IMR-90 (cell line): ENCODE results near the gene OST4. TPM values are rescaled to one million over a fixed set of nuclear protein-coding genes. Genes with fewer than 3 reads are reported as not detected.

Experiments used
- ATAC-seq: fragments of 200-7000 bp; cut with Tn5 transposase; 2 replicates; pipeline ENCODE4 v1.9.1; 2020; ENCODE audit warnings: low read depth, mild to moderate bottlenecking, moderate library complexity
- BruUV-seq: library from RNA; stranded (reverse); fragments of 400-500 nt; replicated peaks from 2 replicates; lab custom pipeline; 2021; lab: Mats Ljungman, UMichigan
- CTCF ChIA-PET: fragments of 300-600 bp; formaldehyde crosslinking; extraction: SDS; loops from one replicate; lab custom pipeline; 2021; ENCODE audit warnings: antibody characterized with exemption; lab: Yijun Ruan, JAX
- POLR2A ChIA-PET: fragments of 300-600 bp; sonication (Branson Sonifier 250); formaldehyde crosslinking; loops from one replicate; lab custom pipeline; 2022; ENCODE audit warnings: antibody characterized with exemption; ENCODE audit not compliant: unreplicated experiment; lab: Charles Lee
- DNase-seq: peaks from one replicate; pipeline ENCODE4 v3.0.0; 2013
- H2AFZ ChIP-seq: replicated peaks from 2 replicates; pipeline ENCODE3; 2013; ENCODE audit warnings: low read length, mild to moderate bottlenecking; ENCODE audit not compliant: poor library complexity
- H2AK5ac ChIP-seq: 2 replicates; pipeline ENCODE4 v1.6.1; 2013; ENCODE audit warnings: low read depth, low read length, inconsistent platforms
- H2AK9ac ChIP-seq: replicated peaks from 2 replicates; pipeline ENCODE3; 2013; ENCODE audit warnings: mild to moderate bottlenecking, low read depth, low read length, moderate library complexity; ENCODE audit not compliant: poor library complexity
- H2BK120ac ChIP-seq: 2 replicates; pipeline ENCODE4 v1.6.1; 2013; ENCODE audit warnings: low read depth, low read length, inconsistent platforms
- H2BK15ac ChIP-seq: 3 replicates; pipeline ENCODE4 v1.6.1; 2013; ENCODE audit warnings: low read depth, low read length, inconsistent platforms
- H2BK20ac ChIP-seq: 2 replicates; pipeline ENCODE4 v1.6.1; 2013; ENCODE audit warnings: low read depth, mild to moderate bottlenecking, inconsistent platforms, low read length, moderate library complexity
- H2BK5ac ChIP-seq: 2 replicates; pipeline ENCODE4 v1.6.1; 2013; ENCODE audit warnings: mild to moderate bottlenecking, low read depth, low read length, inconsistent platforms; ENCODE audit not compliant: poor library complexity, severe bottlenecking
- H3K14ac ChIP-seq: replicated peaks from 2 replicates; pipeline ENCODE4 v1.6.1; 2013; ENCODE audit warnings: low read depth, low read length, inconsistent platforms
- H3K18ac ChIP-seq: 2 replicates; pipeline ENCODE4 v1.6.1; 2013; ENCODE audit warnings: low read depth, low read length, control low read depth
- H3K23ac ChIP-seq: 2 replicates; pipeline ENCODE4 v1.6.1; 2013; ENCODE audit warnings: low read depth, low read length, inconsistent platforms
- H3K27ac ChIP-seq: 2 replicates; pipeline ENCODE4 v1.5.1; 2013; ENCODE audit warnings: mild to moderate bottlenecking, control low read depth, low read length; ENCODE audit not compliant: insufficient read depth
- H3K27me3 ChIP-seq: 2 replicates; pipeline ENCODE4 v1.6.1; 2013; ENCODE audit warnings: low read length; ENCODE audit not compliant: control insufficient read depth, insufficient read depth
- H3K36me3 ChIP-seq: 2 replicates; pipeline ENCODE4 v1.6.1; 2013; ENCODE audit warnings: low read length, mixed read lengths; ENCODE audit not compliant: control insufficient read depth, insufficient read depth
- H3K4ac ChIP-seq: 2 replicates; pipeline ENCODE4 v1.6.1; 2013; ENCODE audit warnings: low read depth, low read length, inconsistent platforms
- H3K4me1 ChIP-seq: 2 replicates; pipeline ENCODE4 v1.6.1; 2013; ENCODE audit warnings: low read length, mixed read lengths; ENCODE audit not compliant: control insufficient read depth, insufficient read depth
- H3K4me2 ChIP-seq: 2 replicates; pipeline ENCODE4 v1.6.1; 2013; ENCODE audit warnings: low read depth, mild to moderate bottlenecking, control low read depth, low read length, moderate library complexity
- H3K4me3 ChIP-seq: 2 replicates; pipeline ENCODE4 v1.5.1; 2013; ENCODE audit warnings: low read depth, mild to moderate bottlenecking, control low read depth, low read length, moderate library complexity; ENCODE audit not compliant: insufficient read depth
- H3K56ac ChIP-seq: 2 replicates; pipeline ENCODE4 v1.6.1; 2013; ENCODE audit warnings: low read length, inconsistent platforms; ENCODE audit not compliant: insufficient read depth; ENCODE audit errors: extremely low read depth
- H3K79me1 ChIP-seq, 2 experiments: 2 replicates each; pipeline ENCODE4 v1.6.1; 2013; ENCODE audit warnings: low read length in 2 of 2, inconsistent platforms in 1 of 2, low read depth in 1 of 2
- H3K9ac ChIP-seq: 2 replicates; pipeline ENCODE4 v1.6.1; 2013; ENCODE audit warnings: low read depth, low read length, control low read depth
- H3K9me1 ChIP-seq: 2 replicates; pipeline ENCODE4 v1.6.1; 2013; ENCODE audit warnings: low read length, inconsistent platforms; ENCODE audit not compliant: insufficient read depth
- H3K9me3 ChIP-seq: 2 replicates; pipeline ENCODE4 v1.6.1; 2013; ENCODE audit warnings: low read length; ENCODE audit not compliant: control insufficient read depth, insufficient read depth
- H4K20me1 ChIP-seq: 2 replicates; pipeline ENCODE4 v1.6.1; 2013; ENCODE audit warnings: low read length, inconsistent platforms; ENCODE audit not compliant: insufficient read depth
- H4K5ac ChIP-seq: 2 replicates; pipeline ENCODE4 v1.6.1; 2013; ENCODE audit warnings: mild to moderate bottlenecking, low read depth, low read length, control low read depth
- H4K8ac ChIP-seq, 2 experiments: 2 replicates each; pipeline ENCODE4 v1.6.1; 2013; ENCODE audit warnings: low read depth in 2 of 2, low read length in 2 of 2, control low read depth in 1 of 2, inconsistent platforms in 1 of 2
- H4K91ac ChIP-seq: 2 replicates; pipeline ENCODE4 v1.6.1; 2013; ENCODE audit warnings: low read depth, low read length, inconsistent platforms; ENCODE audit not compliant: insufficient read depth
- BHLHE40 ChIP-seq: fragments of 150-350 bp; IDR thresholded peaks from 2 replicates; pipeline ENCODE4 v1.6.1; 2016; ENCODE audit warnings: mild to moderate bottlenecking, low read depth, low read length
- CEBPB ChIP-seq: IDR thresholded peaks from 2 replicates; pipeline ENCODE4 v1.6.1; 2012; ENCODE audit warnings: low read depth, low read length, improper control_type of control experiment
- CHD1 ChIP-seq: IDR thresholded peaks from 2 replicates; pipeline ENCODE4 v1.6.1; 2012; ENCODE audit warnings: low read depth, low read length, improper control_type of control experiment
- CTCF ChIP-seq: conservative IDR thresholded peaks from 2 replicates; pipeline ENCODE4 v1.5.1; 2012; ENCODE audit warnings: mild to moderate bottlenecking, low read depth, low read length, improper control_type of control experiment
- ELK1 ChIP-seq: fragments of 150-350 bp; IDR thresholded peaks from 2 replicates; pipeline ENCODE4 v1.6.1; 2016; ENCODE audit warnings: low read depth, mild to moderate bottlenecking, low read length, moderate library complexity, borderline replicate concordance
- FOS ChIP-seq: fragments of 150-350 bp; IDR thresholded peaks from 2 replicates; pipeline ENCODE4 v1.6.1; 2016; ENCODE audit warnings: low read depth, low read length
- MAFK ChIP-seq: IDR thresholded peaks from 2 replicates; pipeline ENCODE4 v1.6.1; 2012; ENCODE audit warnings: low read depth, low read length, improper control_type of control experiment
- MAZ ChIP-seq: IDR thresholded peaks from 2 replicates; pipeline ENCODE4 v1.6.1; 2012; ENCODE audit warnings: low read depth, mild to moderate bottlenecking, low read length, improper control_type of control experiment, moderate library complexity, borderline replicate concordance
- NFE2L2 ChIP-seq: fragments of 150-350 bp; IDR thresholded peaks from 2 replicates; pipeline ENCODE4 v1.6.1; 2016; ENCODE audit warnings: low read depth, mild to moderate bottlenecking, low read length
- POLR2A ChIP-seq: IDR thresholded peaks from 2 replicates; pipeline ENCODE4 v1.6.1; 2012; ENCODE audit warnings: mild to moderate bottlenecking, low read depth, low read length
- RAD21 ChIP-seq: IDR thresholded peaks from 2 replicates; pipeline ENCODE4 v1.6.1; 2012; ENCODE audit warnings: low read length, improper control_type of control experiment
- RCOR1 ChIP-seq: IDR thresholded peaks from 2 replicates; pipeline ENCODE4 v1.6.1; 2012; ENCODE audit warnings: mild to moderate bottlenecking, low read length, improper control_type of control experiment; ENCODE audit not compliant: insufficient replicate concordance
- RFX5 ChIP-seq: IDR thresholded peaks from 2 replicates; pipeline ENCODE4 v1.8.0; 2012; ENCODE audit warnings: low read depth, mild to moderate bottlenecking, low read length, moderate library complexity
- SMC3 ChIP-seq: fragments of 150-350 bp; IDR thresholded peaks from 2 replicates; pipeline ENCODE4 v1.6.1; 2016; ENCODE audit warnings: low read depth, mild to moderate bottlenecking, antibody characterized with exemption, low read length, moderate library complexity
- USF2 ChIP-seq: fragments of 150-350 bp; IDR thresholded peaks from 2 replicates; pipeline ENCODE4 v1.6.1; 2017; ENCODE audit warnings: mild to moderate bottlenecking, antibody characterized with exemption, low read length, low read depth
- WGBS, 2 experiments: methylation state at CpG; one replicate each; pipeline versions ENCODE4 v1.1.5 to v1.1.7; 2013; ENCODE audit warnings: missing lambda C conversion rate in 2 of 2; ENCODE audit not compliant: insufficient read length in 1 of 2; ENCODE audit errors: extremely low coverage in 2 of 2; 5-methylcytosine and 5-hydroxymethylcytosine counted together
- dilution Hi-C: fragments of 300-500 bp; cut with HindIII; formaldehyde crosslinking; loops from one replicate; pipeline ENCODE4 v1.14.3; 2018; ENCODE audit warnings: low sequenced_read_pairs; ENCODE audit not compliant: unreplicated experiment
- in situ Hi-C: fragments of 300-500 bp; cut with MboI; formaldehyde crosslinking; loops from 3 replicates; pipeline ENCODE4 v1.14.3; 2019; ENCODE audit warnings: low sequenced_read_pairs, inconsistent platforms, mixed read lengths
- intact Hi-C: fragments of 100-400 bp; cut with micrococcal nuclease; formaldehyde crosslinking; loops from 2 replicates; pipeline ENCODE4 v1.10.0; 2022
- polyA plus RNA-seq, 3 experiments: library from polyadenylated mRNA; depleted of rRNA; stranded (reverse); fragments of >200 nt; gene quantifications; 2 replicates each; pipeline ENCODE4 v1.2.3, GENCODE V29; 2012; ENCODE audit warnings: low replicate concordance in 1 of 3
- total RNA-seq: library from RNA; depleted of rRNA; stranded (reverse); fragments of >200 nt; gene quantifications from 2 replicates; pipeline ENCODE4 v1.2.3, GENCODE V29; 2012

OST4 gene
- total and polyA plus RNA-seq, 2 of the 4 experiments (the other 2 are of a cell fraction) = 386 to 806 TPM

- H4K8ac ChIP-seq = no peak overlapping the region
- H2AK9ac ChIP-seq = no peak overlapping the region
- intact Hi-C loops (no loop called here), in situ Hi-C loops (no loop called here), dilution Hi-C loops (no loop called here)
- no CpG with 5 or more reads among the region's 6 CpGs for WGBS, 2 experiments
- no peak overlapping the region for H4K5ac ChIP-seq
- no peak for TF ChIP-seq CEBPB
- no peak for TF ChIP-seq RCOR1
- TF ChIP-seq FOS = no peak
- no peak for TF ChIP-seq NFE2L2
- TF ChIP-seq CTCF = no peak
- no peak for TF ChIP-seq ELK1
- no peak for TF ChIP-seq USF2
- TF ChIP-seq RFX5 = no peak
- TF ChIP-seq MAFK = no peak
- TF ChIP-seq MAZ = no peak
- no peak for TF ChIP-seq CHD1
- no peak for TF ChIP-seq SMC3
- TF ChIP-seq BHLHE40 = no peak
- no peak for TF ChIP-seq POLR2A
- TF ChIP-seq RAD21 = no peak
- no peak overlapping the region for H3K9ac ChIP-seq
- POLR2A ChIA-PET = no interaction called here
- H3K56ac ChIP-seq = no peak overlapping the region
- CTCF ChIA-PET = no interaction called here
- H3K4me3 ChIP-seq = no peak overlapping the region
- no peak overlapping the region for H3K4ac ChIP-seq
- H2BK15ac ChIP-seq = no peak overlapping the region
- DNase-seq (no peak), ATAC-seq (no peak)
- H2BK20ac ChIP-seq = no peak overlapping the region
- no peak overlapping the region for H3K23ac ChIP-seq
- peaks cover 0 to 28% of the 10 kb centered on the region in 2 experiments; a peak in 2 of 4 replicates for H3K79me1 ChIP-seq
- peaks cover 2% of the 10 kb centered on the region; the same call in 1 of the 2 replicates for H3K4me1 ChIP-seq
- H4K91ac ChIP-seq = no peak overlapping the region
- no peak overlapping the region for H2BK120ac ChIP-seq
- H3K9me1 ChIP-seq = peaks cover 12% of the 10 kb centered on the region
- H2BK5ac ChIP-seq = no peak overlapping the region
- H2AFZ ChIP-seq = no peak overlapping the region
- no TSS peak for BruUV-seq
- no peak overlapping the region for H3K18ac ChIP-seq
- no peak overlapping the region for H3K4me2 ChIP-seq
- H4K20me1 ChIP-seq = no peaks in the 10 kb centered on the region; the same call in none of the 2 replicates
- H3K14ac ChIP-seq = no peak overlapping the region
- no peaks in the 10 kb centered on the region for H3K27me3 ChIP-seq
- no peaks in the 10 kb centered on the region for H3K9me3 ChIP-seq
- peaks cover 41% of the 10 kb centered on the region for H3K36me3 ChIP-seq
- no peak overlapping the region for H2AK5ac ChIP-seq
- H3K27ac ChIP-seq = no peak overlapping the region
Observed at GRCh38 chr2:27057184-27057583, 14.3 kb downstream of the OST4 start.
